DMS53 treated with DMSO at 0.1 percent for 48 hours (cell line): ENCODE data around the gene SGCE.

Experiments
- DNase-seq: peaks from one replicate; lab custom pipeline; 2025; ENCODE audit not compliant: unreplicated experiment; lab: John Stamatoyannopoulos, UW

SGCE gene

DNA sequence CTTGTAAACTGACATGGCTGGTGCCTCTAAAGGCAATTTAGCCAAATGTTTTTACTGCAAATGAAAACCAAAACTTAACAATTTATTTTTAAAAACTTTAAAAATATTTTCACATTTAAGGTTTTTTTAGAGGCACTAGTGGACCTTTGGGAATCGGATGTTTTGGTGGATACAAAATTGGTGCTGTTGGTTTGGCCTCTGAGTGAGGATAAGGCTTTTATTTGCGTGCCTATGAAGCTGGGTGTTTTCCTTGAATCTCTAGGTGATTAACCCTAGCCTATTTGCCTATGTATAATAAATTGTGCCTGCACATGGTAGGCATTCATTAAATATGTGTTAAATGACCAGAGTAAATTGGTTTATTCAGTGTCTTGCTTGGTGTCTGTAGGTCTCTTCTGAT is 2.9 kb upstream of the SGCE start:
- DNase-seq, result no peak

DNA sequence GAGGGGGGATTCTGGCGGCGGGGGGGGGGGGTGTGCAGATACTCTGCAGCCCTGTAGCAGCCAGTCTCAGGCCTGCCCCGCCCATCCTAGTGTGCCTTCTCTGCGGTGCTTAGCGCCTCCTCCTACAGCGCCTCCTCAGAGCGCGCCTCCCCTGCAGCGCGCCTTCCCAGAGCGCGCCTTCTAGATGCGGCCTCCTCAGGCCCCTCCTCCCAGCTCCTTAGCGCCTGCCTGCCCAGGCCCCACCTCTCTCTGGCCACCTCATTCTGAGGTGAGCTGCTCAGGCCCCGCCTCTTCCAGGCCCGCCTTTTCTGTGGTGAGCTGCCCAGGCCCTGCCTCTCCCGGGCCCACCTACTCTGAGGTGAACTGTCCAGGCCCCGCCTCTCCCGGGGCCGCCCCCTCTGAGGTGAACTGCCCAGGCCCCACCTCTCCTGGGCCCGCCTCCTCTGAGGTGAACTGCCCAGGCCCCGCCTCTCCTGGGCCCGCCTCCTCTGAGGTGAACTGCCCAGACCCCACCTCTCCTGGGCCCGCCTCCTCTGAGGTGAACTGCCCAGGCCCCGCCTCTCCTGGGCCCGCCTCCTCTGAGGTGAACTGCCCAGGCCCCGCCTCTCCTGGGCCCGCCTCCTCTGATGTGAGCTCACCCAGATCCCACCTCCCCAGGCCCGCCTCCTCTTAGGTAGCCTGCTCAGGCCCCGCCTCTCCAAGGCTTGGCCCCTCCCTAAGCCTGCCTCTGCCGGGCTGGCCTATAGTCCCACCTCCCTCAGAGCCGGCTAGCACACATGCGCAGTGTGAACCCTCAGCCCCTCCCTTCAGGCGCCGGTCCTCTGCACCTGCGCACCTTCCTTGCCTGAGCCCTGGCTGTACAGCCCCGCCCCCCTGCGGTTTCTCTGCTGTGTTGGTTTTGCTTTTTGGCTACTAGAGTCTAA is 2.1 kb upstream of the SGCE start:
- DNase-seq, result peak; percentile 99

DNA sequence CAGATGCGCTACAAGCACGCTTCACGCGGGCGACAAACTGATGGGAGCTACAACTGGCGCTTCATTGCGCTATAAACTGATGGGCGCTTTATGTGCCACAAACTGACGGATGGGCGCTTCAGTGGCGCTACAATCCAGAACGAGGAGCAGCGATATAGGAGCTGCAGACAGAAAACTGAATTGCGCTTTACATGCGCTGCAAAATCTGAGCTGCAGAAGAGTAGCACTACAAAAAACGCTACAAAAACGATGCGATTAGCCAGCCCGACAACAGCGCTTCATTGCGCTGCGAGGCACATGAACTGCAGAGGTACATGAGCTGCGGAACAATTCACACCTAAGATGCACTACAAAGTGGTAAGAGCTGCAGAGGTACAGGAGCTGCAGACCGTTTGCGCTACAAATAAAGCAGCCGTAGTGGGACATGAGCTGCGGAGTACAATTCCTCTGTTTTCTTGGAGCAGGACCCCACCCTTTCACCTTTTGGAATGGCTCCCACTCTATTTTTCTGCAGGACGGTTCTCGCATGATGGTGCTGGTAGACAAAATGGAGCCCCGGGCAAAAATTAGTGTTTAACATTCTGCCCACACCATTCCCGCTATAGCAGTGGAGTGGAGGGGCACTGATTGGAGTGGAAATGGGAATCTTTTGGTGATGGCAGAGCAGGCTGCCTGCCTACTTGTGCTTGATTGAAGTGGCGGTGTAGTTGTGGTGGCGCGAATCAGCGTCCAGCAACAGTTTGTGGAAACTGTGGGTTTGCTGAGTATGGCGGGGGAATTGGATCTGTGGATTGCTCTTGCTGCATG is 1.2 kb upstream of the SGCE start:
- DNase-seq, result peak; percentile 78

DNA sequence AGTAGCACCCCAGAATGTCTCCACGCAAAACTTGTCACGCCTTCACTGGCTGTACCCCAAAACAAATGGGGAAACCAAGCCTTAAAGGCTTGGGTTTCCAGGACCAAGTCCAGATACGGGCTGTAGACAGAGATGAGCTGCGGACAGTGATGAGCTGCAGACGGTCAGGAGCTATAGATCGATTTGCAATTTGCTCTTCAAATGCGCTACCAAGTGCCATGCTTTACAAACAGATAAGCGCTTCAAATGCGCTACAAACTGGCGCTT is 658 bp upstream of the SGCE start:
- no peak for DNase-seq

DNA sequence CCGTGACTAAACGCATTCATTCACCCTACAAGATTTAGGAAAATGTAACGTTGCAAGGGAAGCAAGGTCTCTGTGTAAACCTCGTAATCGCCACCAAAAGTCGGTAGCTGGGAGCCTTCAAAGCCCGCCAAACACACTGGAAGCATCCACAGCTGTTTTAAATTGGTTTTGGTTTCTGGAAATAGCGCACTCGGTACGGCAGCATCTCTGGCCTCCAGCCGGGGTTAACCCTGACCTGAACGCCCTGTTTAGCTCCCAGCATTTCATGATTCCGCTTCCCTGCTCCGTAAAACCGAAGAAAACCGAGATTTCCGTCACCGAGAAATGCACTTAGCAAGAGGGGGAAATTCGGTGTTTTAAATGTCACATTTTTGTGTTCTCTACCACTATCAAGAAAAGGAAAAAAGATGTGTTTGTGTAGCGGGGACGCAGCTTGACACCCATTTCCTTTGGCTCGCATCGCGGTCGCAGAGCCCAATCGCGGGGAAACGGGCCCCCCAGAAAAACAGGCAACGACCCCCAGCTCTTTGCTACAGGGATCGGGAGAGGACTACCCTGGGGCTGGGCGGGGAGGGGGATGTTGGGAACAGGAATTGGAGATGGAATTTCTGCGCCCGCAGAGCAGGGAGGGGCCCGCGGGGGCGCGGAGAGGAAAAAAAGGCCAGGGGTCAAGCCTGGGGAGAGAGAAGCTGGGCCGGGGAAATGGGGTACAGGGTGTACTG is 646 bp downstream of the SGCE start:
- peak; percentile 37 for DNase-seq

DNA sequence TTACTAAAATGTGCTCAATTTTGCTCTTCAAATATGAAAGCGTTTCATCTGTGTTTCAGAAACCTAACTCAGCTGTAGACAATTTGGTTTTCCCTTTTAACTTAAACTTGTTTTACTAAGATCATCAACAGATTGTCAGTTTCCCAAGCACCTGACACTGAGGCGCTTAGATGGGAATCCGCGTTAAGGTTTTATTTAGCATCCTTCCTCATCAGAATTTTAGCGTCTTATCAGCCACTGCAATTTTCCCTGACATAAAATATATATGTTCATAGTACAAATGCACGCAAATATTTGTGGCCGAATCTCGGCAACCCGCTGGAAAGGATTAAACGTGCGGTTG is 1.2 kb downstream of the SGCE start:
- no peak for DNase-seq

DNA sequence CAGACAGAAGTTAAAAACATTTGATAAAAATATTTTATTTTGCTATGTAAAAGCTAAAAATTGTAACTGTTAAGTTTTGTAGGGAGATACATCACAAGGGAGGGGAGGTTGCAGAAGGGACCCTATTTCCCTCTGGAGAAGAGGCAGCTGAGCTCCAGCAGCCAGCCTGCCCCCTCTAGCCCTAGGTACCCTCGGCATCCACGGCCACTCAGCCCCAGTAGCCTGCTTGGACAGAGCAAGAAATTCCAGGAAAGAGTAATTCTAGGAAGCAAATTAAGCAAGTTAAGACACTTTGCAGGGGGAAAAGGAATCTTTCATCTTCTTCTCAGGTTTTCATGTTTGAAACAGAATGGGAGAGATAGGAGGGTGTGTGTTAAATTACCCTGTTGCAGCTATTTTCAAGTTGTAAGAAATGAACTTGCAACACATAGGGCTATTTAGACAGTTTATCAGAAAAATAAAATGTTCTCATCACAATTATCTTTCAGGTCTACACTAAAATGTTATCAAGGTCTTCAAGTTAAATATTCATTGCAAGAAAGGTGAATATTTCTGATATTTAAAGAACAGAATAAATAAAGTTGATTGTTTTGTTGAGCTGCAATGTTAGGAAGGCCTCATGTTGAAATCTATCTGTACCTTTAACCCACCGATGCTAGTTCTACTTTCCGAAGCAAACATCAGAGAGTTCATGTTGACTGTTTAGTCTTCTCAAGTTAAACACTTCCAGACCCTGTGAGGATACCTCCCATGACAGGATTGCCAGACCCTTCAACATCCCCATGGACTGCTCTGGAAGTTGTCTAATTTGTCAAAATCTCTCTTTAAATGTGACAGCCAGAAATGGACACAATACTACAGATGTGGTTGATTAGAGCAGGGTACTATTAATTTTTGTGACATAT is 5.5 kb downstream of the SGCE start:
- no peak for DNase-seq

DNA sequence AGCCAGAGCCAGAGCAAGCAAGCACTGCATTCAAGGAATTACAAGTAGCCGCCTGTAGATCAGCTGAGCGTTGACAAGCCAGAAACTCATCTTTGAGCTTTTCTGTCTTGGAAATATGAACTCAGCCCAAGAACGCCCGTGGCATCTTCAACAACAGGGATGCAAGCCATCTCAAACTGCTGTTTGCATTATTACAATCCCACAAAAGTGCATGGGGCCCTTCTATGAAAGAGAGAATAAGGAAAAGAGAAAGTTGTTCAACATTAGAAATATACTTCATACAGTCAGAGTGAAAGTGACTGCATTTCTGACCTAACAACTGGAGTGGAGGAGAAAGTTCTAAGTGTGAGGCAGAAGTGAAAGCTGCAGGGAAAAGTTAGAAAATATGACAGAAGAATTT is 6.5 kb downstream of the SGCE start:
- no peak for DNase-seq

DNA sequence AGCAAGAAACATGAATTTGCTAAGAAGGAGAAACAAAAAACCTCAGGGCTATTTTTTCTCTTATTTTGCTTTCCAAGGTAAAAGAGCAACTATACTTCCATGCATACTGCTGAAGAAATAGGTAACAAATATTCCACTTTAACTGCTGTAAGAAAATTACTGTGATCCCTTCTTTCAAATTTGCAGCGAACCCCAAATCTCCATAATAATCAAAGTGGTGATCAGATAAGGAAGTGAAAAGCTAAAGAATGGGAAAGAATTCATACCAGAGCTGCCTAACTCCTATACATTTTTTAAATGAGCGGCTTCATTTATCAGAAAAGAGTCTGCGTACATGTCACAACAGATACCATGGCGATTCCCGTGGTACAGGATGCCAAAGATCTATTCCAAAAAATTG is 7.2 kb downstream of the SGCE start:
- DNase-seq, result no peak

DNA sequence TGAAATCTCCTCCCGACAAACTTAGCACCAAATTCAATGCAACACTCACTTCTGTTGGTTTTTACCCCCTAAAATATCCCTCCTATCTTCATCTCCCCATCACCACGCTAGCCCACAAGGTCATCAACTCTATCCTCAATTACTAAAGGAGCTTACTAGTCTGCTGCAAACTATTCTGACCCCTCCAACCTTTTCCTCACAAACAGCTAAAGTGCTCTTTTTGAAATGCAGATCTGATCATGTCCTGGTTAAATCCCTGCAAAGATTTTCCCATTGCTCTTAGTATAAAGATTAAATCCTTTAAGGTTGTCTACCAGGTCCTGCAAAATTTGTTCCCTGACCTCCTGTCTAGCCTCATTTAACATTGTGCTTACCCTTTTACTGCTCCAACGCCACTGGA is 8.6 kb downstream of the SGCE start:
- no peak for DNase-seq

DNA sequence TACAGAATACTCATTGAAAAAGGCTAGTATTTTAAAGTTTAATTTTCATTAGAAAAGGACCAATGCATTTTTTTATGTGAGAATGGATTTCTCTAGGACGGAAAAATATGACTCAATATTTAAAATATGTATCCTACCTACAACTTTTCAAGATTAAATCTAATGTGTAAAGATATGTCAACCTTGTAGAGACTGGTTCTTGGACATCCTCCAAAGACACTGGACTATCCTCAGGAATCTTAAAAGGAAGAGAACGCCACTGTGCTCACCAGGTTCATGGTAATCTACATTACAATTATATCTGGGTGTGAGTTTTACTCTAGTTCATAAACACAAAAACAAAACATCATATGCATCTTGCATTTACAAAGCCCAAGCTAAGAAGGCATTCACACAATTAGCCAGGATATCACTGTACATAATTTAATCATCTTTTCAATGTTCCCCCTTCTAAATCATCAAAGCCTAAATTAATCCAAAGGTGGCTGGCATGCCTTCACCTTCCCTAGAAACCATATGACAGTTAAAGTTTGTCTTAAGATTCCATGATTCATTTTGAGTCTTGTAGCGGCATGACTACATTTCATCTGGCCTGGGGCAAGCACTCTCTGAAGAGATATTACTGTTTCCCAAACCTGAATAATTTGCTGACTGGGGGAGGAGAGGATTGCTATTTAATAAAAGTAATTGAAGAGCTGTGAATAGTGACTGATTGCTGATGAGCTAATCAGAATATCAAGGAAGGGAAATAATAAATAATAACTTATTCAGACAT is 12.0 kb downstream of the SGCE start:
- DNase-seq, result no peak

DNA sequence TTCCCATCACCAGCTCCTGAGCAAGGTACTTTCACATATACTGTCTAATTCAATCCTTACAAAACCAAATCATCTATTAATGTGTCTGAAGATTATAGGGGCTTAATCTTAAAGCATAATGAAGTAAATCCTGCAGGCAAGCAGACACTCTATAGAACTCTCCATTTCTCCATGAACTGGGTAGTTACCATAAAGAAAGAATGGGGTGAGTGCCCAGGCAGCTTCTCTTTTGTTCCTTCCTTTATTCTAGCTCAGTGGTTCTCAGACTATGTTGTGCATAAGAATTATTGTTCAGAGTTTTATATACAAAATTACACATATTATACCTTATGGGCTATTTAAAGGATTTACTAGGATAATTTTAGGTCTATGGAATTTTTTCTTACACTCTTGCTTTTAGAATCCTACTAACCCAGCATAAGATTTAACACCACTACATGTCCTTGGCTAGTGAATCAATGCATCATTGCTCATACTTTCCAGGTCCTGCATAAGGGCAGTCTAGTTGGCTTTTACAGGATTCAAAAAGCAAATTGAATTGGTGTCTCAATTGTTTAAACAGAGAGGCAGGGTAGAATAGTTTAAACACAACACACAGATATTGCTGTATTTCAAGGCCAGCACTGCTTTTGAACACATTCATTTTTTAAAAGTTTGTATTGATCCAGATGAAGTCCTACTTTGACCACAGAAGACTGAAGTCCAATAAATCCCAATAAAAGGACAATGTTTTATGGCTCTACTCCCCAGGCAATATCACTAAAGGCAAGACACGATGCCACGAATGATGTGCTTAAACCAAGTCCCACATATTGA is 12.9 kb downstream of the SGCE start:
- no peak for DNase-seq

DNA sequence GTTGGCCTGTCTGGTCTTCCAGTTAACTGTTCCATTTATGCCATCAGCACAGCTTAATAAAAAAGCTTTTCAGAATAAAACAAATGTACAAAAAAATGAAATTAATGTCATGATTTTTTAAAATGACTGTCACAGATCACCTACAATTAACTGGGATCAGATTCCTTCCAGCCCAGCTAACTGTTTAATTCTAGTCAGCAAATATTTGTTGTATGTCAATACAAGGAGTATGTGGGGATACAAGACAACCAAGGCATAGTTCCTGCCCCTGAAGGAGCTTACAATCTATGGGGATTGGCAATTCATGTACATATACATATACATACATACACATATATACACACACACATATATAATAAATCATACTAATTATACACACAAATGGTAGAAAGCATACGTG is 16.5 kb downstream of the SGCE start:
- no peak for DNase-seq

DNA sequence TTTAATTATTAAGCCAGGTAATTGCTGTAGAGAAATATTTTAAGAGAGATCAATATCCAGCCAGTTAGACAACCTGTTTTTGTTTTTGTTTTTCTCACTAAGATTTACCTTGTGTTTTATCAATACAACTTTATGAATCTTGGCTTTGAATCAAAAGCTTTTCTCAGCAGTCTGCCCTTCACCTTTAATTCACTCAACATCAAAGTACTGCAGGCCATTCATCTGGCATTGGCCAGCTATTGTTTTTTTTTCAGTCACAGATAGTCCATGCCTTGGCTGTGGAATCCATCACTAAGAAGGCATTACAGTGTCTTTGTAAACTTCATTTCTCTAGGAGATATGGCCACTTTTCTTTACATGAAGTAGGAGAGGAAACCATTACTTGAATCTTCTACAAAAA is 20.2 kb downstream of the SGCE start:
- no peak for DNase-seq

DNA sequence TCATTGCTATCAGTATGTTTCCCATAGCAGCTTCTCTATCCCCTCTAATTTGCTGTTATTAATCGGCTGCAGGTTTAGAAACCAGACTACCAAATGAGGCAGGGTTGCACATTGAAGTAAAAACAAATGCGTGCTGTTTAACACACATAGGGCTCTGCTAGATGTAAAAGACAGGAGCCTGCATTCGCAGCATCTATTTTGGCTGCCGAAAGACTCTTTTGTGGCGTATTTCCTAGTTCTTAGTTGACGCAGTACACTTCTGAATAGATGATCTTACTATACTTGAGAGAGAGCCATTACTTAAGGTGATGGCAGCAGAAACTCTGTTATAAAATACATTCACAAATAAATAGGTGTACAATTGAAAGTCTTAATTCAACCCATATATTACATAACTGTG is 21.4 kb downstream of the SGCE start:
- DNase-seq, result no peak

DNA sequence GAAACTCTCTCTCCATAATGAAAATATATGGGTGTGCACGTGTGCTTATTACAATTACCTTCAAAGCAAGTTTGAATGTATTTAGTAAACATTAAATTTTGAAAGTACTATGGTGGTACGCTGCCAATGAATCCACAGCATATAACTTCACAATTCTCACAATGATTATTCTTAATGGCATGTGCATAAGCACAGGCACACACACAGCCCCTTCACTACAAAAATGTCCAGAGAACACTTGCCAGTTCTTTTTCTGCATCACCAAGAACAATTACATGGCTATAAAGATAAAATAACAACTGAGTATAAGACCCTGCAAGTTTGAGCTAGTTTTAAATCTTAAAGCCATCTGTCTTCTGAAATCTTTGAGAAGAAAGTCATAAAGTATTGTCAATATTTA is 22.2 kb downstream of the SGCE start:
- DNase-seq, result no peak

DNA sequence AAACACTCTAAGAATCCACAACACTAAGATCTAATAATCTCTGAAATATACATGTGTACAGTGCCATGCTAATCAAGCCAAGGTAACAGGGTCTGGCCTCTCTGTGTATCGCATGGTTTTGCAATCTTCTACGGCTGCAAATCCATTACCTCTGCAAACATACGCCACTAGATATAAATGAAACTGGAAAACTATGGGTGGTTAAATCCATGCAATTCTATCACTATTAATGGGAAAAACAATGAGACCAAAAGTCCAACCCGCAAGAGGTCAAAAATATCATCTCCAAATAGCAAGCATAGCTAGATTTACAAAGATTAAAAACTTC is 23.0 kb downstream of the SGCE start:
- no peak for DNase-seq

DNA sequence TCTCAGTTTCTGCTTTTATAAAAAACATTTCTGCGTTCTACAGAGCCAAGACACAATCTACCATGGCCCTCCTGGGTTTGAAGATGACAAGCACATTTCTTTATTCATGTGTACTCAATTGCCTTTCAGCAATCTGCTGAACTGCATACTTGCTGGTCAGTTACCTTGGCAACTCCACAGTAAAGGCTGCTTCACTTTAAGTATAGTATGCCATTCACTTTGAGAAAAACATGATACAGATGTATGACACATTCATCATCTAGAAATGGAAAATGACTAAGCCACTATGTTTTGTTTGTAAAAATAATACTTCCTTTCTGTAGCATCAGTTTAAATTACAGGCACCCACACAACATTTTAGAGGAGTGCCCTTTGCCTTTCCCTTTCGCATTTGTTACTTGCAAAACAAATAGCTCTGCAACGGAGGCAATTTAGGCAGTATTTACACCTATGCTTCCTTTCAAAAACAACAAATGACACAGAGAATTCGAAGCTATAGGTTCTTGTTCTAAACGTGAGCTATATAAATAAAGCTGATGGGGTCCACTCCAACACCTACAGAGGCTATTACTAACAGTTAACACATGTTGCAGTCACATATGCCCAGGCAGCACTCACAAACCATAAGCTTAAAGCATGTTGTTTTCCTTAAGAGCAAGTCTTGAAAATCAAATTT is 23.5 kb downstream of the SGCE start:
- peak; percentile 22 for DNase-seq

DNA sequence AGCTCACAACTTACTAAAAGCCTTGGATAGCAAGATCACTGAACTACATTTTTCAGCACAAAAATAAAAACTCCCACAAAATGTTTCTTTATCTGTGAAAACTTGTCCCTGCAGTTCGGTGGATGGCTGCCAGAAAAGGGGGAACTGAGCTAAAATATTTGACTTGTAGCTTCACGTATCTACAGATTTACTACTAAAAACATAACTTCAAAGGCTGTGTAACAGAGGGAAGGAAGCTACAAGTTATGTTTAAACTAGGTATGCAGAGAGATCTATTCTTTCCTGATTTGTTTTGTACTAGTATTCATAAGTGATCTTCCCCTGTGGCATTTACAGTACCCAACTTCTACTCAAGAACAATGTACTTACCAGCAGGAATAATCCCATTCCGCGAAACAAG is 25.1 kb downstream of the SGCE start:
- no peak for DNase-seq
